Mesenchymal stem cell (in vitro differentiated cells and primary cell): ENCODE measurements around the gene LY9.
"Not testable (repeated sequence)": the region's sequence is repeated elsewhere in the genome, so short reads cannot be mapped to it uniquely, and the experiment has no call there.

Experiments used
- DNase-seq: peaks from one replicate; pipeline ENCODE4 v3.0.0-alpha.2; 2013
- H2AFZ ChIP-seq: one replicate; pipeline ENCODE4 v1.6.1; 2013; ENCODE audit warnings: low read depth, mild to moderate bottlenecking, control low read depth, inconsistent platforms, low read length, moderate library complexity
- H2AK5ac ChIP-seq: 2 replicates; pipeline ENCODE4 v1.6.1; 2013; ENCODE audit warnings: low read length, moderate library complexity, mild to moderate bottlenecking, inconsistent platforms; ENCODE audit not compliant: severe bottlenecking
- H2BK120ac ChIP-seq: one replicate; pipeline ENCODE4 v1.6.1; 2013; ENCODE audit warnings: low read depth, mild to moderate bottlenecking, inconsistent platforms, low read length, moderate library complexity
- H2BK12ac ChIP-seq, 2 experiments: one replicate each; pipeline ENCODE4 v1.6.1; 2013; ENCODE audit warnings: inconsistent platforms in 2 of 2, low read length in 2 of 2, mild to moderate bottlenecking in 2 of 2, moderate library complexity in 2 of 2, control low read depth in 1 of 2
- H2BK15ac ChIP-seq: one replicate; pipeline ENCODE4 v1.6.1; 2013; ENCODE audit warnings: mild to moderate bottlenecking, low read depth, inconsistent platforms; ENCODE audit not compliant: poor library complexity, severe bottlenecking
- H2BK5ac ChIP-seq: 2 replicates; pipeline ENCODE4 v1.6.1; 2013; ENCODE audit warnings: low read depth, mild to moderate bottlenecking, low read length, control low read depth, inconsistent platforms; ENCODE audit not compliant: poor library complexity, severe bottlenecking
- H3K14ac ChIP-seq, 2 experiments: one replicate each; pipeline ENCODE4 v1.6.1; 2013; ENCODE audit warnings: inconsistent platforms in 2 of 2, low read length in 2 of 2, control low read depth in 1 of 2, mild to moderate bottlenecking in 1 of 2, moderate library complexity in 1 of 2
- H3K18ac ChIP-seq, 2 experiments: one replicate each; pipeline ENCODE4 v1.6.1; 2013; ENCODE audit warnings: inconsistent platforms in 2 of 2, low read length in 2 of 2, control low read depth in 1 of 2, low read depth in 1 of 2, mild to moderate bottlenecking in 1 of 2
- H3K23ac ChIP-seq, 2 experiments: one replicate each; pipeline ENCODE4 v1.6.1; 2013; ENCODE audit warnings: inconsistent platforms in 2 of 2, low read length in 2 of 2, mild to moderate bottlenecking in 2 of 2, moderate library complexity in 2 of 2, control low read depth in 1 of 2
- H3K27ac ChIP-seq: 2 replicates; pipeline ENCODE4 v1.5.1; 2013; ENCODE audit warnings: mild to moderate bottlenecking, moderate library complexity, low read length, control low read depth, inconsistent platforms; ENCODE audit not compliant: poor library complexity, severe bottlenecking
- H3K27me3 ChIP-seq, 2 experiments: 2 replicates each; pipeline versions ENCODE4 v1.6.1 to v1.7.0; 2013; ENCODE audit warnings: low read length in 2 of 2, mild to moderate bottlenecking in 2 of 2, moderate library complexity in 2 of 2, control low read depth in 1 of 2, inconsistent platforms in 1 of 2; ENCODE audit not compliant: control insufficient read depth in 1 of 2, insufficient read depth in 1 of 2
- H3K36me3 ChIP-seq, 2 experiments: 2 replicates each; pipeline versions ENCODE4 v1.6.1 to v1.7.0; 2013; ENCODE audit warnings: low read length in 2 of 2, control low read depth in 1 of 2, inconsistent platforms in 1 of 2, low read depth in 1 of 2, mild to moderate bottlenecking in 1 of 2; ENCODE audit not compliant: insufficient read depth in 2 of 2, control insufficient read depth in 1 of 2
- H3K4ac ChIP-seq, 2 experiments: one replicate each; pipeline ENCODE4 v1.6.1; 2013; ENCODE audit warnings: inconsistent platforms in 2 of 2, low read length in 2 of 2, mild to moderate bottlenecking in 2 of 2, moderate library complexity in 2 of 2, control low read depth in 1 of 2, low read depth in 1 of 2
- H3K4me1 ChIP-seq: 2 replicates; pipeline ENCODE4 v1.6.1; 2013; ENCODE audit warnings: low read depth, low read length, control low read depth; ENCODE audit not compliant: control insufficient read depth, insufficient read depth
- H3K4me2 ChIP-seq: 2 replicates; pipeline ENCODE4 v1.6.1; 2013; ENCODE audit warnings: low read length, mild to moderate bottlenecking, inconsistent platforms; ENCODE audit not compliant: poor library complexity, severe bottlenecking
- H3K4me3 ChIP-seq, 2 experiments: 2 replicates each; pipeline versions ENCODE4 v1.5.1 to v1.7.0; 2013; ENCODE audit warnings: low read length in 2 of 2, mild to moderate bottlenecking in 2 of 2, control low read depth in 1 of 2, low read depth in 1 of 2; ENCODE audit not compliant: insufficient read depth in 1 of 2
- H3K79me1 ChIP-seq: replicated peaks from 2 replicates; pipeline ENCODE4 v1.6.1; 2013; ENCODE audit warnings: mild to moderate bottlenecking, control low read depth, low read length, inconsistent platforms; ENCODE audit not compliant: poor library complexity, severe bottlenecking
- H3K9ac ChIP-seq: 2 replicates; pipeline ENCODE4 v1.7.0; 2013; ENCODE audit warnings: mild to moderate bottlenecking, low read length, moderate library complexity
- H3K9me3 ChIP-seq: 2 replicates; pipeline ENCODE4 v1.7.0; 2013; ENCODE audit warnings: mild to moderate bottlenecking, low read length; ENCODE audit not compliant: control insufficient read depth
- H4K8ac ChIP-seq: one replicate; pipeline ENCODE4 v1.6.1; 2013; ENCODE audit warnings: inconsistent platforms, mild to moderate bottlenecking, low read length, moderate library complexity
- H4K91ac ChIP-seq: one replicate; pipeline ENCODE4 v1.6.1; 2013; ENCODE audit warnings: mild to moderate bottlenecking, low read length, inconsistent platforms
- WGBS: methylation state at CpG from one replicate; pipeline ENCODE4 v1.1.7; 2013; ENCODE audit warnings: mixed read lengths; 5-methylcytosine and 5-hydroxymethylcytosine counted together

LY9 gene

DNA sequence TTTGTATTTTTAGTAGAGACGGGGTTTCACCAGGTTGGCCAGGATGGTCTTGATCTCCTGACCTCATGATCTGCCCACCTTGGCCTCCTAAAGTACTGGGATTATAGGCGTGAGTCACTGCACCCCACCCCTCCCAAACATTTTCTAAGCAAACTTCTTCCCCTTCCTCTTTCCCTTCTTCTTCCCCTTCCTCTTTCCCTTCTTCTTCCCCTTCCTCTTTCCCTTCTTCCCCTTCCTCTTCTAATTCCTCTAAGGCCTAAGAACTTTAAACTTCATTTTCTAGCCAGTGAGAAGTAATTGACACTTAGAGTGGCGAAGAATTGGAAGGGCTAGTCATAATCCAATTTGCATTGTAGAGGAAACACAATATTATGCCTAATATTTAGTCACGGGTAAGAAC, 79.6 kb downstream of the LY9 start:
- not testable (repeated sequence) for H3K23ac ChIP-seq

DNA sequence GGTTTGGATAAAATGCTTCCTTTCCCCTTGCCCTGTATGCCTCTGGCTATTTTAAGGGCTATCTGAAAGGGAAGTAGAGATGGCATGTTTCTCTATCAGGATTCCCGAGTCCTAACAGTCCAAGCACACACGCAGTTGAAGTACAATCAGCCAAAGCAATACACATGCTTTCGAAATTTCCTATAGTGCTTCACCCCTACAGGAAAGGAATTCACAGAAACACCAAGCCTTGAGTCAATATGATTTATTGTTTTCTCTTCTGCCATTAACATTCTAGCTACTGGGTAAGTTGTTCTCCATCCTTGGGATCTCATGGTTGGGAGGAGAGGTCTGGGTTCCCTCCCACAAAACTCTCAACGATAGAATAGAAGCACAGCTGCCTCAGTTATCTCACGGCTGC, 80.3 kb downstream of the LY9 start:
- H2BK15ac ChIP-seq: no peak overlapping the region
- H3K4me3 ChIP-seq: no peak overlapping the region
- H3K79me1 ChIP-seq: no peaks in the 10 kb centered on the region
- no peak overlapping the region for H2AFZ ChIP-seq
- WGBS: 69% methylated on average over 5 of the region's 5 CpGs
- H3K4ac ChIP-seq: no peak overlapping the region
- H3K4me1 ChIP-seq: no peaks in the 10 kb centered on the region
- H2AK5ac ChIP-seq: no peak overlapping the region
- no peak overlapping the region for H3K18ac ChIP-seq
- DNase-seq: no peak
- no peak overlapping the region for H4K8ac ChIP-seq
- H3K23ac ChIP-seq: no peak overlapping the region
- H3K27ac ChIP-seq: no peak overlapping the region
- no peak overlapping the region for H3K4me2 ChIP-seq
- no peaks in the 10 kb centered on the region for H3K9me3 ChIP-seq
- H2BK120ac ChIP-seq: no peak overlapping the region
- H3K36me3 ChIP-seq: no peaks in the 10 kb centered on the region
- no peak overlapping the region for H4K91ac ChIP-seq
- H3K27me3 ChIP-seq: no peaks in the 10 kb centered on the region
- H2BK12ac ChIP-seq: no peak overlapping the region
- no peak overlapping the region for H2BK5ac ChIP-seq
- no peak overlapping the region for H3K9ac ChIP-seq
- H3K14ac ChIP-seq: no peak overlapping the region

More for the DNA sequence above, 79.6 kb downstream of the LY9 start:
- not testable (repeated sequence) for H3K27me3 ChIP-seq, H3K27ac ChIP-seq, H3K9ac ChIP-seq, H3K4me1 ChIP-seq, H2AK5ac ChIP-seq, H3K79me1 ChIP-seq, H3K36me3 ChIP-seq, DNase-seq, H3K9me3 ChIP-seq, H3K4ac ChIP-seq, H3K18ac ChIP-seq, H4K91ac ChIP-seq, H2BK120ac ChIP-seq, H2BK15ac ChIP-seq, H3K4me2 ChIP-seq, H3K4me3 ChIP-seq, H2BK12ac ChIP-seq, H4K8ac ChIP-seq, H2BK5ac ChIP-seq, H2AFZ ChIP-seq, H3K14ac ChIP-seq
- 61% methylated on average over 4 of the region's 4 CpGs for WGBS

DNA sequence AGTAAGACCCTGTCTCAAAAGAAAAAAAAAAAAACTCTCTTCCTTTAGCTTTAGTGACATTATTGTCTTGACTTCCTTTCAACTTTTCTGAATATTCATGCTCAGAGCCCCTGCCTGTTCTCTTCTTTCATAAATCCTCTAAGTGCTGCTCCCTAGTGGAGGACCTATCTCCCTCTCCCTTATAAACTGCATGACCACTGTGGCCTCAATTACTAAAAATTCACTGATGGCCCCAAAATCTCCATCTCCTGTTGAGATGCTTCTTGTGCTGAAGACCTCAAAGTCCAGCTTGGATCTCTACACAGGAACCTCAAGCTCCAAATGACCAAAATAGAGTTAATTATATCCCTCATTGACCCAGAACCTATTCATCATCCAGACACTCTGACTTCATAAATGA, 81.2 kb downstream of the LY9 start:
- no peak overlapping the region for H2BK12ac ChIP-seq
- H3K4me3 ChIP-seq: no peak overlapping the region
- no peak overlapping the region for H3K23ac ChIP-seq
- H2BK120ac ChIP-seq: no peak overlapping the region
- H4K8ac ChIP-seq: no peak overlapping the region
- no peak overlapping the region for H3K4ac ChIP-seq
- no peaks in the 10 kb centered on the region for H3K27me3 ChIP-seq
- H3K4me1 ChIP-seq: no peaks in the 10 kb centered on the region
- H3K14ac ChIP-seq: no peak overlapping the region
- no peak overlapping the region for H3K9ac ChIP-seq
- no peaks in the 10 kb centered on the region for H3K9me3 ChIP-seq
- H3K18ac ChIP-seq: no peak overlapping the region
- no peaks in the 10 kb centered on the region for H3K79me1 ChIP-seq
- no peaks in the 10 kb centered on the region for H3K36me3 ChIP-seq
- H2AK5ac ChIP-seq: no peak overlapping the region
- no peak overlapping the region for H2AFZ ChIP-seq
- H3K4me2 ChIP-seq: no peak overlapping the region
- no peak overlapping the region for H2BK15ac ChIP-seq
- H4K91ac ChIP-seq: no peak overlapping the region
- H3K27ac ChIP-seq: no peak overlapping the region
- no peak for DNase-seq
- no peak overlapping the region for H2BK5ac ChIP-seq
